Measurements from ENCODE around the gene IGSF10. TPM values are rescaled to one million over a fixed set of nuclear protein-coding genes. Genes with fewer than 3 reads are reported as not detected.

The IGSF10 gene
- total and polyA plus RNA-seq, 2 donors (not counting 1 experiment from before 2014, with no cell fraction given) = 0.03 TPM; not detected in 1

DNA sequence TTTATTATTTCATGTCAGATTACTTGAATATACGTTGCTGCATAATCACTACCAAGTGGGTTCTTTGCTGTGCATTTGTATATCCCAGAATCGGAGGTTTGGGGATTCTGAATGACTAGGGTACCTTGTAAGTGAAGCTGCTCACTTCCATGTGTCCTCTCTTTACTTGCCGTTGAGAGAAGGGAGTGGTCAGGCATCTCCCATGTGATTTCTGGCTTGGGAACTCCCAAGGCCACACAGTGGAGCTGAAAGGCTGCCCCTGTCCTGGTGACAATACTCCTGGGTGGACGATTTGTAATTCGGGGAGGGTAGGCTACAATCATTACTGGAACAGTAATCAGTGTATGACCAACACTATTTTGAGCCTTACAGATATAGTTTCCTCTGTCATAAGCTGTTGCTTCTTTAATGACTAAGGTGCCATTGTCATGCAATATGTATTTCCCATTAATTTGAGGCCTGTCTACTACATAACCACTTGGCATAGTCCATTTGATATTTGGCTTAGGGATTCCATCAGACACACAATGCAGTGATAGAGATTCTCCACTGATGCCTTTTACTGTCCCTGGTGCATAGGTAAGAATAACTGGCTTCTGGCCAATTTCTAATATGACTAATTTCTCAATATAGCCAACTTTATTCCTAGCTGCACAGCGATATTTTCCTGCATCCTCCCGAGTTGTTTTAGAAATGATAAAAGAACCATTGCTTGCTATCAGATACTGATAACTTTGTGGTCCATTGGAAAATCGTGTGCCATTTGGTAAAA lies 24.0 kb downstream of the IGSF10 start:
- DNase-seq (no peak), ATAC-seq (ENCODE audit: low read depth) (no peak)
- H3K4me1 ChIP-seq (ENCODE audit: control insufficient read depth in 2 of 2, insufficient read depth in 2 of 2, low read length in 2 of 2) = no peaks in the 10 kb centered on the region
- no peaks in the 10 kb centered on the region for H4K20me1 ChIP-seq (ENCODE audit: control insufficient read depth, insufficient read depth, low read length, poor library complexity, severe bottlenecking)
- no peaks in the 10 kb centered on the region for H3K36me3 ChIP-seq (replicated peaks in 1 of 2; ENCODE audit: control extremely low read depth in 1 of 2, control insufficient read depth in 1 of 2, extremely low read depth in 1 of 2, insufficient read depth in 2 of 2, low read length in 1 of 2)
- 95% methylated on average over 3 of the region's 8 CpGs for WGBS (ENCODE audit: insufficient coverage)
- no peak overlapping the region for H3K27ac Mint-ChIP-seq
- no peaks in the 10 kb centered on the region for H3K9me3 ChIP-seq (ENCODE audit: control extremely low read depth in 1 of 3, control insufficient read depth in 2 of 3, insufficient read depth in 1 of 3, low read length in 2 of 3)
- ChIA-PET CTCF (interaction anchor here (0.7 to 6.1 kb wide), 6 partner anchors 10 to 483 kb away, joined by 3 to 47 read pairs (median 9); no protein-coding TSS in a partner anchor), POLR2A (interaction anchor here (0.6 kb wide), 1 partner anchor 14 kb away, joined by 4 read pairs; no protein-coding TSS in a partner anchor)
- H3K4me1 Mint-ChIP-seq = peaks cover 18% of the 10 kb centered on the region
- no peaks in the 10 kb centered on the region for H3K27me3 ChIP-seq (replicated peaks in 1 of 4; ENCODE audit: control extremely low read depth in 1 of 4, control insufficient read depth in 3 of 4, insufficient read depth in 4 of 4, low read length in 3 of 4)
- no peaks in the 10 kb centered on the region for H3K27me3 Mint-ChIP-seq
- no peak overlapping the region for H3K4me2 ChIP-seq (replicated peaks; ENCODE audit: low read depth, low read length, poor library complexity, severe bottlenecking)
- no peak overlapping the region for H3K4me3 ChIP-seq (ENCODE audit: control extremely low read depth in 1 of 5, extremely low read depth in 1 of 5, insufficient read depth in 1 of 5, low read depth in 2 of 5, low read length in 4 of 5)
- no peak overlapping the region for H3K9ac ChIP-seq (ENCODE audit: low read length)
- intact Hi-C loops (cut with micrococcal nuclease) = no loop called here
- H2AFZ ChIP-seq (ENCODE audit: insufficient read depth, low read depth, low read length, poor library complexity, severe bottlenecking) = no peak overlapping the region
- no peaks in the 10 kb centered on the region for H3K79me2 ChIP-seq (ENCODE audit: control insufficient read depth, insufficient read depth, low read length)
- TF ChIP-seq, protein P1, sequence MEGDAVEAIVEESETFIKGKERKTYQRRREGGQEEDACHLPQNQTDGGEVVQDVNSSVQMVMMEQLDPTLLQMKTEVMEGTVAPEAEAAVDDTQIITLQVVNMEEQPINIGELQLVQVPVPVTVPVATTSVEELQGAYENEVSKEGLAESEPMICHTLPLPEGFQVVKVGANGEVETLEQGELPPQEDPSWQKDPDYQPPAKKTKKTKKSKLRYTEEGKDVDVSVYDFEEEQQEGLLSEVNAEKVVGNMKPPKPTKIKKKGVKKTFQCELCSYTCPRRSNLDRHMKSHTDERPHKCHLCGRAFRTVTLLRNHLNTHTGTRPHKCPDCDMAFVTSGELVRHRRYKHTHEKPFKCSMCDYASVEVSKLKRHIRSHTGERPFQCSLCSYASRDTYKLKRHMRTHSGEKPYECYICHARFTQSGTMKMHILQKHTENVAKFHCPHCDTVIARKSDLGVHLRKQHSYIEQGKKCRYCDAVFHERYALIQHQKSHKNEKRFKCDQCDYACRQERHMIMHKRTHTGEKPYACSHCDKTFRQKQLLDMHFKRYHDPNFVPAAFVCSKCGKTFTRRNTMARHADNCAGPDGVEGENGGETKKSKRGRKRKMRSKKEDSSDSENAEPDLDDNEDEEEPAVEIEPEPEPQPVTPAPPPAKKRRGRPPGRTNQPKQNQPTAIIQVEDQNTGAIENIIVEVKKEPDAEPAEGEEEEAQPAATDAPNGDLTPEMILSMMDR (IDR thresholded peaks at IDR 0.05) = no peak
- H3K4me3 Mint-ChIP-seq = no peak overlapping the region
- no peak overlapping the region for H3K27ac ChIP-seq (ENCODE audit: low read length in 2 of 2)
- H3K9me3 Mint-ChIP-seq (ENCODE audit: insufficient read depth) = no peaks in the 10 kb centered on the region

DNA sequence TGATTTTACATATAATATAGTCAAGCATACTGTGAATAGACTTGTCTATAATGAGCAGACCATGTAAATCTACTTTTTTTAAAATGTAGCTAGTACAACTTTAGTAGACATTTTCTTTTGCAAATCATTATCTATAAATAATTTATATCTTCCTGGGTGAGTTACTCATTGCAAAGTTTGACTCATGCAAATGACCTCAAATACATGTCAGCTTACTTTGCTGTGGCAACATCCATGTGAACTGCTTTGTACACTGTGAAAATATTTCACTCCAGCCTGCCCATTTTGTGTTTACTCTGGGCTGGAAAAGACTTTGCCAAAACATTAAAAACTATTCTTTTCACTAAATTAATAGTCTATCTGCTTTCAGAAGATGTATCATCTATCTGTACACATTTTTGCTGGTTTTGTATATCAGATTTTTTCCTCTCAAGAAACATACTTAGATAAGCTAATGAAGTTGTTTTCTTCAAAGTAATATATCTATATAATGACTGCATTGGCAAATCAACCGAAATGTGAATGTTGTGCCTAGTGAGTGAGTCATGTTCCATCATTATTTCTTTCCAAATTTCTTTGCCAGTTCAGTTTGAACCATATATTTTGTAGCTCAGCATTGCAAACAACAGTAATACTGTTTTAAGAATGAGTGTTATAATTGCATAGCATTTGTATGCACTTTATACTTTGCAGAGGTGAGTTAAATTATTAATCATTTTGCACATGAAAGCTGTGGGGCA lies 26.5 kb downstream of the IGSF10 start:
- DNase-seq = no peak
- no peak overlapping the region for H3K4me3 ChIP-seq (ENCODE audit: control extremely low read depth in 1 of 5, extremely low read depth in 1 of 5, insufficient read depth in 1 of 5, low read depth in 2 of 5, low read length in 4 of 5)
- no peak for ATAC-seq (ENCODE audit: low read depth)
- H3K36me3 ChIP-seq (replicated peaks in 1 of 2; ENCODE audit: control extremely low read depth in 1 of 2, control insufficient read depth in 1 of 2, extremely low read depth in 1 of 2, insufficient read depth in 2 of 2, low read length in 1 of 2) = no peaks in the 10 kb centered on the region
- Mint-ChIP-seq H3K9me3 (ENCODE audit: insufficient read depth) (no peaks in the 10 kb centered on the region), H3K27ac (no peak overlapping the region), H3K4me1 (peaks cover 28% of the 10 kb centered on the region), H3K4me3 (no peak overlapping the region), H3K27me3 (no peaks in the 10 kb centered on the region)
- no peaks in the 10 kb centered on the region for H3K9me3 ChIP-seq (ENCODE audit: control extremely low read depth in 1 of 3, control insufficient read depth in 2 of 3, insufficient read depth in 1 of 3, low read length in 2 of 3)
- no peaks in the 10 kb centered on the region for H4K20me1 ChIP-seq (ENCODE audit: control insufficient read depth, insufficient read depth, low read length, poor library complexity, severe bottlenecking)
- H3K27ac ChIP-seq (ENCODE audit: low read length in 2 of 2) = no peak overlapping the region
- no peak for TF ChIP-seq EZH2 (IDR thresholded peaks at IDR 0.05; ENCODE audit: borderline replicate concordance, insufficient read depth, low read depth, low read length, poor library complexity, severe bottlenecking)
- TF ChIP-seq, protein P1 (IDR thresholded peaks at IDR 0.05) = no peak
- POLR2A ChIA-PET = no interaction called here
- H3K4me1 ChIP-seq (ENCODE audit: control insufficient read depth in 2 of 2, insufficient read depth in 2 of 2, low read length in 2 of 2) = no peaks in the 10 kb centered on the region
- CTCF ChIA-PET = interaction anchor here (0.6 to 1.9 kb wide), 6 partner anchors 20 to 405 kb away, joined by 3 to 7 read pairs (median 4); no protein-coding TSS in a partner anchor
- H3K4me2 ChIP-seq (replicated peaks; ENCODE audit: low read depth, low read length, poor library complexity, severe bottlenecking) = no peak overlapping the region
- no peaks in the 10 kb centered on the region for H3K79me2 ChIP-seq (ENCODE audit: control insufficient read depth, insufficient read depth, low read length)
- intact Hi-C loops (cut with micrococcal nuclease) = no loop called here
- H3K27me3 ChIP-seq (replicated peaks in 1 of 4; ENCODE audit: control extremely low read depth in 1 of 4, control insufficient read depth in 3 of 4, insufficient read depth in 4 of 4, low read length in 3 of 4) = no peaks in the 10 kb centered on the region
- H3K9ac ChIP-seq (ENCODE audit: low read length) = no peak overlapping the region
- no CpG with 5 or more reads among the region's 1 CpG for WGBS (ENCODE audit: insufficient coverage)
- H2AFZ ChIP-seq (ENCODE audit: insufficient read depth, low read depth, low read length, poor library complexity, severe bottlenecking) = no peak overlapping the region

All from B cell (primary cell).